ENCODE results near the gene ITGB6.

DNA sequence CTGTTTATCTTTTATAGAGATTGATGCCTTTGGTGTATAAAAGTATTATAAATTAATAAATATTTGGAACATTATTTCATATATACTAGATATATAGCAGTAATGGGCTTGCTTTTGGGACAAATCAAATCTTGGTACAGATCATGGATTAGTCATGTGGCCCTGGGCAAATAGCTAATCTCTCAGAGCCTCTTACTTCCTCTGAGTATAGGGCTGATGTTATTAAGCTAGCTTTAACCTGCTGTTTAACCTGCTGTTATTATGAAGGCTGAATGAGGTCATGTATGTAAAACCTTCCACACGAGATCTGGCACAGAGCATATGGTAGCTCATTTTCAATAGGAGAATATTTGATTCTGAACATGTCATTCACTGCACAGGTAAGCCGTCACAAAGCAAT lies 5.7 kb downstream of the ITGB6 start:
- no peak for TF ChIP-seq POLR2A (IDR thresholded peaks at IDR 0.05)
- TF ChIP-seq, protein P1, sequence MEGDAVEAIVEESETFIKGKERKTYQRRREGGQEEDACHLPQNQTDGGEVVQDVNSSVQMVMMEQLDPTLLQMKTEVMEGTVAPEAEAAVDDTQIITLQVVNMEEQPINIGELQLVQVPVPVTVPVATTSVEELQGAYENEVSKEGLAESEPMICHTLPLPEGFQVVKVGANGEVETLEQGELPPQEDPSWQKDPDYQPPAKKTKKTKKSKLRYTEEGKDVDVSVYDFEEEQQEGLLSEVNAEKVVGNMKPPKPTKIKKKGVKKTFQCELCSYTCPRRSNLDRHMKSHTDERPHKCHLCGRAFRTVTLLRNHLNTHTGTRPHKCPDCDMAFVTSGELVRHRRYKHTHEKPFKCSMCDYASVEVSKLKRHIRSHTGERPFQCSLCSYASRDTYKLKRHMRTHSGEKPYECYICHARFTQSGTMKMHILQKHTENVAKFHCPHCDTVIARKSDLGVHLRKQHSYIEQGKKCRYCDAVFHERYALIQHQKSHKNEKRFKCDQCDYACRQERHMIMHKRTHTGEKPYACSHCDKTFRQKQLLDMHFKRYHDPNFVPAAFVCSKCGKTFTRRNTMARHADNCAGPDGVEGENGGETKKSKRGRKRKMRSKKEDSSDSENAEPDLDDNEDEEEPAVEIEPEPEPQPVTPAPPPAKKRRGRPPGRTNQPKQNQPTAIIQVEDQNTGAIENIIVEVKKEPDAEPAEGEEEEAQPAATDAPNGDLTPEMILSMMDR (IDR thresholded peaks at IDR 0.05) = no peak
